Inflammatory macrophage (primary cell): ENCODE measurements around the gene OR52K2.
"Not testable (repeated sequence)": the region's sequence is repeated elsewhere in the genome, so short reads cannot be mapped to it uniquely, and the experiment has no call there.

Experiments used
- DNase-seq, 2 donors: peaks; one replicate each; pipeline ENCODE4 v3.0.0-alpha.2; 2020 to 2022
- total RNA-seq, 18 experiments: gene quantifications; one replicate each; lab custom pipeline; 2026; ENCODE audit warnings: mixed read lengths in 6 of 18, inconsistent platforms in 2 of 18; lab: John Stamatoyannopoulos, UW

OR52K2 gene
- 0 to 3.5 (median 0.22) reads per million in 18 experiments for total RNA-seq

GRCh38 chr11:4448995-4449394 is at the start of gene OR52K2:
TSS of gene OR52K2 (plus strand) at chr11:4449295. CDS start at chr11:4449340, 45 bp downstream.
- DNase-seq = no peak

GRCh38 chr11:4406206-4406605 is 42.9 kb upstream of the OR52K2 start:
- not testable (repeated sequence) for DNase-seq

DNA sequence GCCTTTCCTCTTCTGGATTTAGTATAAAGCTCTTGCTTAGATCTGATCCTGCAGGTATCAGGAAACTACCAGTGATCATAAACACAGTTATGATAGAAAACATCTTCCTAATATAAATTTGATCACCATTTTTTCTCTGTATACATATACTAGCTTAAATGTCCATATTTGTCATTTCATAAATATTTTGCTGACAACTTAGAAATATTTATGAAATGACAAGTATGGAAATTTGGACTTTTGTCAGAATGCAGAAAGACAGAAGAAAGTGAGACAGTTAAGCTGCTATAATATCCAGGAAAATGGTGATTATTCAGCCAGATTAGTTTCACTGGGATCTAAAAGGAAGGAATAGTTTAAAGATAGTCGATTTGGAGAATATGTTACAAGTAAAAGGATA is 32.8 kb upstream of the OR52K2 start:
- no peak for DNase-seq

- no peak for DNase-seq
Observed at GRCh38 chr11:4416816-4417215, 32.3 kb upstream of the OR52K2 start.

- DNase-seq = no peak
Observed at GRCh38 chr11:4418403-4418802, 30.7 kb upstream of the OR52K2 start.

- no peak for DNase-seq
Observed at GRCh38 chr11:4430051-4430450, 19.0 kb upstream of the OR52K2 start.

GRCh38 chr11:4433856-4434255 is 15.2 kb upstream of the OR52K2 start:
- DNase-seq = peak; percentile 58 to 67

DNA sequence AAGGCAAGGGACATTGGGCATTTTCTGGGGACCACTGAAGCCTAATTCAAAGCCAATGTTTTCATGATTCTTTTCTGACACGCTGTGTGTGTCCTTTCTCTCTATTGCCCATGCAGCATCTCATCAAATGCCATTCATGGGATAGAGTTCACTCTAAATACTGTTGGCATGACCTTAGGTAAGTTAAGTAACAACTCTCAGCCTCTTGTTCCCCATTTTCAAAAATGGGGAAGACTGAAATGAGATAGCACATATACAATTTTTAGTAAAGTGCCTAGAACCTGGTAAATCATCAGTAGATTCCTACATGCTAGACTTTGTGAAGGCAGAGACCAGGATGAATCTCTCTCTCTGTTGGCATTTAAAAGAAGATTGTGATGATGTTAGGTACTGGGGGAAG is 12.7 kb upstream of the OR52K2 start:
- DNase-seq = peak; percentile 43 to 72

DNA sequence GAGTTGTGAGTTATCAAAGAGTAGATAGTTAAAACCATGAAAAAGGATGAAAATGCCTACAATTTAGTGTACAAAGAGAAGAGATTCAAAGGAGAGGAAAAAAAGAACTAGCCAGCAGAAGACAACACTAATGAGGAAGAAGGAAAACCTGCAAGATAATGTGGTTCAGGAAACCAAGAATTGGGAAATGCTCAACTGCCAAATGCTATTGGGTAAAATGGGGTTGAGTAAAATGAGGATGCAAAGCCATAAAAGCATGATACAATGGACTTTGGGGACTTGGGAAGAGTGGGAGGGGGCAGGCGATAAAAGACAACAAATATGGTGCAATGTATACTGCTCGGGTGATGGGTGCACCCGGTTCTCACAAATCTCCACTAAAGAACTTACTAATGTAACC is 7.6 kb upstream of the OR52K2 start:
- DNase-seq = peak; percentile 79 to 91

GRCh38 chr11:4443232-4443891 is 5.7 kb upstream of the OR52K2 start:
- peak; percentile 24 to 28 for DNase-seq

GRCh38 chr11:4453118-4453517 is 4.0 kb downstream of the OR52K2 start:
- DNase-seq = no peak

- DNase-seq = peak; percentile 13 to 70
Observed at GRCh38 chr11:4454021-4454420, 4.9 kb downstream of the OR52K2 start.

GRCh38 chr11:4455419-4455818 is 6.3 kb downstream of the OR52K2 start:
- peak; percentile 94 to 97 for DNase-seq

DNA sequence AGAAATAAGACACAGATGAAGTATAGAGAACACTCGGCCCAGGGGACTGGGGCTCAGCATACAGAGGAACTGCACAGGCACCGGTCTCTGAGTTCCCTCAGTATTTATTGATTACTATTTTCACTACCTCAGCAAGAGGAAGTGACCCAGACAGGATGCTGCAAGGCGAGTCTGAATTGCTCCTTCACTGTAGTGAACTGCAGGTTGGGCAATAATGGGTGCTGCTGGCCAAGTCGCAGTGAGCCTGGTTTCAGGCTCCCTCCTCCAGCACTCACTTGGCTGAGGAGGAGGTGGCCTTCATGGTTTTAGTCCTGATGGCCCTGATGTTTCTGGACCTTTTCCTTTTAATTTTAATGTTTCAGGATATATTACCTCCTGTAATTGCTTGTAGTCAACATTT is 10.4 kb downstream of the OR52K2 start:
- DNase-seq = peak; percentile 79 to 82

- DNase-seq = no peak
Observed at GRCh38 chr11:4460151-4460550, 11.1 kb downstream of the OR52K2 start.

- no peak for DNase-seq
Observed at GRCh38 chr11:4464216-4465159, 15.4 kb downstream of the OR52K2 start.

- DNase-seq = no peak
Observed at GRCh38 chr11:4465407-4465806, 16.3 kb downstream of the OR52K2 start.

DNA sequence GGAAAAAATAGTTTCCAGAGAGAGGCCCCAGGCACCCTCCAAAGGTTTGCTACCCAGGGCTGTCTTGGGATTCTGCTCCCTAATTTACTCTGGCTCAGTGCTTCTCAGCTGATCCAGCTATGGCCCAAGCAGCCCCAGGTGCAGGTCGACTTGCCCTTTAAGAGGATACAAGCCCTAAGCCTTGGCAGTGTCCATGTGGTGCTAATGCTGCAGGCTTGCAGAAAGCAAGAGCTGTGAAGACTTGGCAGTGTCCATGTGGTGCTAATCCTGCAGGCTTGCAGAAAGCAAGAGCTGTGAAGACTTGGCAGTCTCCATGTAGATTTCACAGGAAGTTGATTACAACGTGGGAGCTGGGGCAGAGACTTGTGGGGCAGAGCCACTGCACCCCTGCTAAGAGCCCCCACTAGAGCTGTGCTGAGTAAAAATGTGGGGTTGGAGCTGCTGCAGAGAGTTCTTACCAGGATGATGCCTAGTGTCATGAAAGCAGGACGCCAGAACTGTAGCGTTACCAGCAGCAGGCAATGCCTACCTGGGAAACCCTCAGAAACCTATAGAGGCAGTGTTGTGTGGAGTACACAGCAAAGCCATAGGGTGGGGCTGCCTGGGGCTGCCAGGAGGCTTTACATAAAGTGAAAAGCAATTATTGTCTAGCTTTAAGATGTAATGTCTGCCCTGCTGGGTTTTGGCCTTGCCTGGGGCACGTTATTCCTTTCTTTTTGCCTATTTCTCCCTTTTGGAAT is 17.2 kb downstream of the OR52K2 start:
- no peak for DNase-seq

DNA sequence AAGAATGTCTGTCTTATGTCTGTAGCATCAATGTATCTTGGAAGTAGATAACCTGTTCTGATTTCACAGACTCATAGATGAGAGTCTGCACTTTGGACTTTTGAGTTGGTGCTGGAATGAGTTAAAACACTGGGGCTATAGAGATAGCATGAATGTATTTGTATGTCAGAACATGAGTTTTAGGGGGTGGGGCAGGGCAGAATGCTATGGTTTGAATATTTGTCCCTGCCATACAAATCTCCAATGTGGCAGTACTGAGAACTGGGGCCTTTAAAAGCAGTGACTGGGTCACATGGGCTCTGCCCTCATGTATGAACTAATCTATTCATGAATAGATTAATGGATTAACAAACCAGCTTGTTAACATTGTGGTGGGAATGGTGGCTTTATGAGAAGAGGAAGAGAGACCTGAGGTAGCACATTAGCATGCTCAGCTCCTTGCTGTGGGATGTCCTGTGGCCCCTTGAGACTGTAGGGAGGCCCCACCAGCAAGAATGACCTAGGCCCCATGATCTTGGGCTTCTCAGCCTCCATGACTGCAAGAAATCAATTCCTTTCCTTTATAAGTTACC is 17.9 kb downstream of the OR52K2 start:
- DNase-seq = no peak

- DNase-seq = peak; percentile 28 to 52
Observed at GRCh38 chr11:4467811-4468606, 18.9 kb downstream of the OR52K2 start.

DNA sequence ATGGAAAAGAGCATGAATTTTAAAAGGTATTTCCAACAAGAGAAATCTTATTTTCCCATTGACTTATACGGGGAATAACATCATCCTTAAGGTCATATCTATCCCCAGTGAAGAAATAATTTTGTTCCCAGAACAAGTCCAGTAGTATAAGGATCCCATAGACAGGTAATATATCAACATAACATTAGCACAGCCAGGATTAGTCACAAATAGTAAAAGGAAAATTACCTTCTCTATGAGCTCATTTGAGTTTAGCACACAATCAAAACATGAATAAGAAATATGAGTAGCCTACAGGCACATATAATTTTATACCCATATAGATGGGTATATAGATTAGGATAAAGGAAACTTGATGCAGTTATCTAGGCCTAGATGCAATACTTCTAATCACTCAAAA is 30.5 kb downstream of the OR52K2 start:
- no peak for DNase-seq
